HG03520 (cell line): ENCODE results near the gene RNF130.
"Not testable (repeated sequence)": the region's sequence is repeated elsewhere in the genome, so short reads cannot be mapped to it uniquely, and the experiment has no call there.

ENCODE experiments used
- ATAC-seq: cut with Tn5 transposase; IDR thresholded peaks from one replicate; pipeline ENCODE4 v1.9.1; 2021; ENCODE audit warnings: mild to moderate bottlenecking, moderate library complexity; ENCODE audit not compliant: unreplicated experiment

Gene RNF130

DNA sequence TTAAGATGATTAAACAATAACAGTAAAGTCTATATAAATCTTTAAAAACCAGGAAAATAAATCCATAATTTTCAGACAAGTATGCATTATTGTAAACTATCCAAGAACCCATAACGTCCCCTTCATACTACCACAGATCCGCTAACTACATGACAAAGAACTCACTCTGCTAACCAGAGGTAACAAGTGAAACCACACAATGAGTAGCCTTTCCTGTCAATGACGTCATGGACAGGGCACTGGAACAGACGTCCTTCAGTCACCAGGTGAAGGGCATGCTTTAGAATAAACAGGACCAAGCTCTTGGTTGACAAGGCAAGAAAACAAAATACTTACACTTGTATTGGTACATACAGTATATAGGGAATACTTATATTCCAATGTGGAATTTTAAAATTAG is 45.2 kb downstream of the RNF130 start:
- no peak for ATAC-seq

DNA sequence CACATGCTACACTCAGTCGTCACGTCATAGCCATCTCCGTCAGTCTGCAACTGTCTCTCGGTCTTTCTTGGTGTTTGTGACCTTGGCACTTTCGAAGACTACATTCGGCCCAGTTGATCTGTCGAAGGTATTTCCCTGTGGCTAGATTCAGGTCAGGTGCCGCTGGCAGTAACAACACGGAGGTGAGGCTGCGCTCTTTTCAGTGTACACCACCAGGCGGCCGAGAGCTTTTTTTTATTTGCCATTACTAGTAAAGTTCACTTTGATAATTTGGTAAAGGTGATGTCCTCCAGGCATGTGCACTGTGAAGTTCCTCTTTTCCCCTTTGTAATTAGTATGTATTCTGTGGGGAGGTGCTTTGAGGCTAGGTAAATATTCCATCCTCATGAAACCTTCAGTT is 49.7 kb downstream of the RNF130 start:
- no peak for ATAC-seq

DNA sequence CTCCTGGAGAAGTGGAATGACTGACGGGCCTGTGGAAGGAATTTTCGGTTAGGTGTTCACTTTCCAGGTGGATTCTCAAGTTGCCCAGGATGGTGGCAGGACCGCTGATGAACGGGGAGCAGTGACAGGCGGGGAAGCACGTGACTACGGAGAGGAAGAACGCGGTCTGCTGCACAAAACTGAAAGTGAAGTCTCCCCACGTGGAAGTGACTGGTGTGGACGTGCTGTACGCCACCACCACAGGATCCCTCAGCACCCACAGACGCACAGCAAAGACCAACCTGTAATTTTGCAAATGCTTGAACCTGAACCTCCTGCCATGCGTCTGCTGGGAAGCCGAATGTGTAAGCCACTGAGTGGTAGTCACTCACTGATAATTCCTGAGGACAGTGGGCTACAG is 51.4 kb downstream of the RNF130 start:
- ATAC-seq: no peak

DNA sequence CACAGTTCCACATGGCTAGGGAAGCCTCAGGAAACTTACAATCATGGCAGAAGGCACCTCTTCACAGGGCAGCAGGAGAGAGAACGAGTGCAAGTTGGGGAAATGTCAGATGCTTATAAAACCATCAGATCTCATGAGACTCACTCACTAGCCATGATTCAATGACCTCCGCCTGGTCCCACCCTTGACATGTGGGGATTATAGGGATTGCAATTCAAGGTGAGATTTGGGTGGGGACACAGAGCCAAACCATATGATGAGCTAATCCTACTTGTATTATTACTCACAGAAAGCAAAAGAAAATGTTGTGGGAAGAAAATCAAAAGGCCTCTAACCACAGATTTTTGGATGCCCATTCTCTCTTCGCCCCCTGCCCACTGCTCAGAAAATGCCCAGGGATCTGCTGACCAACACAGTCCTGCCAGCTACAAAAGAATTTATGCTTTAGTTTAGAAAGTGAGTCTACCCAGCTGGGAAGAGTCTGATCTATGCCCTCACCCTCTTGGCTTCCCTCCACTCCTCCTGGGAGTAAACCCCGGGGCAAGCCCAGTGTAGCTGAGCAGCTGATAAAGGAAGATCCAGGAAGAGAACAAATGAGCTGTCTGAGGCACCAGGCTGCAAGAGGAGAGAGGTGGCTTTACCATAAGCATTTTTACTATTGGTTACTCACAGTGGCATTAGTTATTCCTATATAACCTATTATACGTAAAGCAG is 53.1 kb downstream of the RNF130 start:
- no peak for ATAC-seq

DNA sequence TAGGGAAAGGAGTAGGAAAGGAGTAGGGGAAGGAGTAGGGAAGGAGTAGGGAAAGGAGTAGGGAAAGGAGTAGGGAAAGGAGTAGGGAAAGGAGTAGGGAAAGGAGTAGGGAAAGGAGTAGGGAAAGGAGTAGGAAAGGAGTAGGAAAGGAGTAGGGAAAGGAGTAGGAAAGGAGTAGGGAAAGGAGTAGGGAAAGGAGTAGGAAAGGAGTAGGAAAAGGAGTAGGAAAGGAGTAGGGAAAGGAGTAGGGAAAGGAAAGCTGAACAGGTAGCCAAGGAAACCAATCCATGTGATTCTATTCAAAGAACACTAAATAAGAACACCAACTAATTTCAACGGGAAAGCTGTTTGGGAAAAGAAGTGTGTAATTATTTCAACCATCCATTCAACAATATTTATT is 56.0 kb downstream of the RNF130 start:
- not testable (repeated sequence) for ATAC-seq

DNA sequence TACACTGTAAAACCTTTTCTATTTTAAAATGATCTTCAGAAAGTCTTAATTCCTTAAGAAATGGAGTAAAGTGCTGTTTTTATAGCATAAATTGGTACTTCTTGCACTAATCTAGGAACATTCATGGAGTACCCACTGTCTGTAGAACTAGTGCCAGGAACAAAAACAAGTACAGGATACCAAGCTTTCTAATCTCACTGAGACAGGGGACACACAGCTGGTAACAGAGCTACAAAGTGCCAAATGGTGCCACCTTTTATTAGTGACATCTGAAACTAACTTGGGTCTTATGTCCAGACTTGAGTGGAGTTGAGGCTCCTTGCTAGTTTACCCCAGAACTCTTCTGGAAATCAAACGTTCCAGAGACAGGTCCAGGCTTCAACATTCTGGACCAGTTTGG is 57.9 kb downstream of the RNF130 start:
- no peak for ATAC-seq

DNA sequence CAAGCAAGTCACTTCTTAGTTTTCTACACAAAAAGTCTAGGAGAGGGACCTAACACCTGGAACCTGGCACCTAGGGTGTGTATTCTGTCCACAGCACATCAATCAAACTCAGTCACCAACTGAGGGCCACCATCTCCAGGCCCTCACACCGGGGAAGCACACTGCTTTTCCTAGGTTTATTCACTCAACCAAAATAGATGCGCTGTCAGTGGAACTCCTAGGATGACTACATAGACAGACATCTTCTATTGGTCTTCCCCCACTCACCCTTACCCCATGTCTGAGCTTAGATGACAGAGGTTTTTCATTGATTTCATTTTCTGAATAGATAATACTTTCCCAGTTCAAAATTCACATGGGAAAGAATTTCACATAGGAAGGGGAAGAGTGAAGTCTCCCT is 59.2 kb downstream of the RNF130 start:
- no peak for ATAC-seq

DNA sequence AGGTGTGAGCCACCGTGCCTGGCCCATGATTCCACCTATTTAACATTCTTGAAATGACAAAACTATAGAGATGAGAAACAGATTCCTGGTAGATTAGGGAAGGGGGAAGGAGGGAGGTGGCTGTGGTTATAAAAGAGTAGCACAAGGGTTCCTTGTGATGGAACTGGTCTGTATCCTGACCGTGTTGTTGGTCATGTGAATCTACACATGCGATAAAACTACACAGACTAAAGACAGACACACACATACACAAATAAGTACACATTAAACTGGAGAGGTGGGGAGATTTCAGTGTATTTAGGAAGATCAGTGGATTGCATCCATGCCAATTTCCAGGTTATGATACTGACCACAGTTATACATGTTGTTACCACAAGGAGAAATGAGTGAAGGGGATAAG is 60.9 kb downstream of the RNF130 start:
- no peak for ATAC-seq

DNA sequence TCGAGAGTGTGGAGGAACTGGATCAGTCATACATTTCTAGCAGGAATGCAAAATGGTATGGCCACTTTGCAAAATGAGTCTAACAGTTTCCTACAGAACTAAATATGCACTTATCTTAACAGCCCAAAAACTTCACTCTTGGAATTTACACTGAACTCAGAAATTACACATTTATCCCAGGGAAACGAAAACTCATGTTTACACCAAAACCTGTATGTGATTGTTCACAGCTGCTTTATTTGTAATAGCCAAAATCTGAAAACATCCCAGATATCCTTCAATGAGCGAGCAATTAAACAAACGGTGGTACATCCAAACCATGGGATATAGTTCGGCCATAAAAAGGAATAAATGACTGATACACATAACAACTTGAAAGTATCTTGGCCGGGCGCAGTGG is 62.0 kb downstream of the RNF130 start:
- no peak for ATAC-seq

DNA sequence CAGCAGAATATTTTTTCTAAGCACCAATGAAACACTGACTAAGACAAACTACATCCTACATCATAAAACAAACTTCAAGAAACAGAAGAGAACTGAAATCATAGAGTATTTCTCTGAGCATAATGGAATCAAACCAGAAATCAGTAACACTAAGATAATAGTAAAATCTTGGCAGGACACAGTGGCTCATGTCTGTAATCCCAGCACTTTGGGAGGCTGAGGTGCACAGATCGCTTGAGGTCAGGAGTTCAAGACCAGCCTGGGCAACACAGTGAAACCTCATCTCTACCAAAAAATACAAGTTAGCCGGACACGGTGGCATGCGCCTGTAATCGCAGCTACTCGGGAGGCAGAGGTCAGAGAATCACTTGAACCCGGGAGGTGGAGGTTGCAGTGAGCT is 63.1 kb downstream of the RNF130 start:
- ATAC-seq: no peak

DNA sequence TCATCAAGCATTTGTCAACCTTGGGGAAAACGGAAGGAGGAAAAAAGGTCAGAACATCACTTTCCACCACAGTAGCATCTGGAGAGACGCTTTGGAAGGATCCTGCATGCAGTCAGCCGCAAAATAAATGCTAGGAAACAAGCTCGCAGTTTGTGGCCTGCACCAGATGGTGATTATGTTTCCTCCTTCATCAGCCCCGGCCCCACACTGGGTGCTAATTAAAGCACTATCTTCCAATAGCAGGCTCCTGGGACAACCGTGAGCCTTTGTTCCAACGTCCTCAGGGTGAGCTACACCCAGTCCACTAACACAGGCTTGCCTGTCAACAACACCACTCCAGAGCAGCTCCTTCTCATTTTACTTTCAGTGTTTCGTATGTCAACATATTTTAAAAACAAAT is 64.0 kb downstream of the RNF130 start:
- ATAC-seq: no peak

DNA sequence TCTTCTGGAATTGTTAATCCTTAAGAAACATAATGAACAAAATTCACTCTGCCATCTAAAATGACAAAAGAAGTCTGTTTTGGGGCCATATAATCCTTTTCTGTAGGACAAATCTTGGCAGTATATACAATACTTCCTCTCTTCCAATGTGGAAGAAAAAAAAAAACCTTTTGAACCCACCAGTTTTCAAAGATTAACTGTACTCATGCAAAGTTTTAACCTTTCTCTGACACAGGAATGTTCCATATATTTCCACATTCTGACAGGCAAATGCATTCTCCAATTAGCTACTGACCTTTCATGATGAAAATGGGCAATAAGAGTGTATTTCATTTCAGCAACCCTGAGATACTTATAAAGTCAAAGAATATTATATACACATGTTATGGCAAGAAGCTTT is 65.4 kb downstream of the RNF130 start:
- ATAC-seq: no peak

DNA sequence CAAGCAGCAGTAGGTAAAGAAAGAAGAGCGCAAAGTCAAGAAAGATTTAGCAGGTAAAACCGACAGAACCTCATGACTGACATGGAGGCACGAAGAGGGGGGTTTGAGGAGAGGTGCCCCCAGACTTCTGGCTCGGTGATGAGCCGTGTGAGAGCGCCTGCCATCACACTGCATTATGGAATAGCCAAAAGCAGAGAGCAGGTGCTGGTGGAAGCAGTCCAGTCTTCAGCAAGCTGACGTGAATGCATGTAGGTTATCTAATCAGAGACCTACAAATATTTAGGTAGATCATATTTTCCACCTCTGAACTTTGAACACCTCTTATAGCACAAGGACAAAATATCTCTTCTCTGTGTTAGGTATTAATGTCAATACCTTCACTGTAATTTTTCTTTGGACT is 68.4 kb downstream of the RNF130 start:
- ATAC-seq: no peak

DNA sequence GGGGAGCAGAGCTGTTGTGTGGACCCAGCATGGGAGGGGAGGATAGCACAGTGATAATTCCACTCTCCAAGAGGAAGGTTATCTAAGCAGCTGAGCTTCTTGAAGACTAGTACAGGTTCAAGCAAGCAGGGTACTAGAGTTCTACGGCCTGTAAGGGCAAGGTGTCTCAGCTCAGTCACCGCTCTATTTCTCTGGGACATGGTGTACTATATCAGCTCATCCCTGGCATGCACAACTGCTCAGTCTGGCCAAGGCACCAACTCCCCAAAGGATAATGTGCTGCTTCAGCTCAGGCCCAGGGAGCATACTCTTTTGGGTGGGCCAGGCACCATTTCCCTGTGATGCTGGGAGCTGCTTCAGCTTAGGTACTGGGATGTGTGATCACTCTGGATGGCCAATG is 69.8 kb downstream of the RNF130 start:
- no peak for ATAC-seq

DNA sequence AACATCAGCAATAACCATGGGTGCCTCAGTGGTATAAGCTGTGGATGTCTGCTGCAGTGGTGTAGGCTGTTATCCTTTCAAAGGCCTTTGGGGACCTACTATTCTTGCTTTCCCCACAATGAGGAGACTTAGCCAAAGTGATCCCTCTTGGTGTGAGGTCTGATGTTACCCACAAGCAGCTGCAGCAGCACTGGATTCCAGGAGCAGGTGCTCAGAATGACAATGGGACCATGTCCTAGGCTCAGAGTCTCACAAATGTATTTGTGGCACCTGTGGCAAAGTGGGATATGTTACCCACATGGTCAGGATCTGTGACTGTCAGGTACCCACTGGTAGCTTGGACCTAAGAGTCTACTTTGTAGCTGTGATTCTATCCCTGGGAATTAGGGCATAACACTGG is 70.4 kb downstream of the RNF130 start:
- ATAC-seq: no peak

DNA sequence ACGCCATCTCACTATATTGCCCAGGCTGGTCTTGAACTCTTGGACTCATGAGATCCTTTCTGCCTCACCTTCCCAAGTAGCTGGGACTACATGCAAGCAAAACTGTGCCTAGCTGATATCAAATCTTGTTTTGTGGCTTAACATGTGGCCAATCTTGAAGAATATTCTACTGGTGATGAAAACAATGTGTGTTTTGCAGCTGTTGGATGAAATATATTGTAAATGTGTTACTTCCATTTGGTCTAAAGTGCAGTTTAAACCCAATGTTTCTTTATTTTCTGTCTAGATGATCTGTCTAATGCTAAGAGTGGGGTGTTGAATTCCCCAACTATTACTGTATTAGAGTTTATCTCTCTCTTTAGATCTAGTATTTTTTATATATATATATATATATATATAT is 73.1 kb downstream of the RNF130 start:
- ATAC-seq: no peak

DNA sequence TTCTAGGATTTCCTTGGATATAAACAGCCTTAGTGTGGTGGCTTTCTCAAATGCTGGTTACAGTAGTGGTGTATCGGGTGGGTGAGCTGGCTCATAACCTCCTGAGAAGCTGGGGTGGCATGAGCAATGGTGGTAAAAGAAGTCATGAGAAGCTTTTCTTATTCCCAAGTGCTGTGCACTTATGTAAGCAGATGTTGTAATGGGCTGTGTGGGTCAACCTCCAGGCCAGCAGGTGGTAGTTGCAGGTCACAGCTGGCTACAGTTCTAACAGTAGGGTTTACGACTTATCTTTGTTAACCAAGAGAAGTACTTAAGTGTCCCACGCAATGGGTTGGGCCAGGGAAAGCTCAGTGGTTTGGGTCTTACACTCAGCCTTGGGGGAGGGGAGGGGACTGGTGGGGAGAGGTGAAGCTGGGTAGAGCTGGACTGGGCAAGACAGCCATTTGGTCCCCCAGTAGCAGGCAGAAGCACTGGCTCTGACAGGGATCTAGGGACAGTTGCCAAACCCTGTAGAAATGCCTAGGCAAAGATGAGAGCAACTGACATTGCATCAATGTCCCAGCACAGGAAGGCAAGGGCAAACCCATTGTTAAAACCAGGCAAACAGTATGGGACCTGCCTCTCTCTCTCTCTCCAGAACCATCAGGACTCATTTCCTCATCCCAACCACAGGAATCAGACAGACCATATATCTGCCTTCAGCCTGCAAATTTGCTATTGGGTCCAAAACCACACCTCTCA is 76.8 kb downstream of the RNF130 start:
- ATAC-seq: no peak

DNA sequence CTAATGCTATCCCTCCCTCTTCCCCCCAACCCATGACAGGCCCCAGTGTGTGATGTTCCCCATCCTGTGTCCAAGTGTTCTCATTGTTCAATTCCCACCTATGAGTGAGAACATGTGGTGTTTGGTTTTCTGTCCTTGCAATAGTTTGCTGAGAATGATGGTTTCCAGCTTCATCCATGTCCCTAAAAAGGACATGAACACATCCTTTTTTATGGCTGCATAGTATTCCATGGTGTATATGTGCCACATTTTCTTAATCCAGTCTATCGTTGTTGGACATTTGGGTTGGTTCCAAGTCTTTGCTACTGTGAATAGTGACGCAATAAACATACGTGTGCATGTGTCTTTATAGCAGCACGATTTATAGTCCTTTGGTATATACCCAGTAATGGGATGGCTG is 78.7 kb downstream of the RNF130 start:
- ATAC-seq: not testable (repeated sequence)

DNA sequence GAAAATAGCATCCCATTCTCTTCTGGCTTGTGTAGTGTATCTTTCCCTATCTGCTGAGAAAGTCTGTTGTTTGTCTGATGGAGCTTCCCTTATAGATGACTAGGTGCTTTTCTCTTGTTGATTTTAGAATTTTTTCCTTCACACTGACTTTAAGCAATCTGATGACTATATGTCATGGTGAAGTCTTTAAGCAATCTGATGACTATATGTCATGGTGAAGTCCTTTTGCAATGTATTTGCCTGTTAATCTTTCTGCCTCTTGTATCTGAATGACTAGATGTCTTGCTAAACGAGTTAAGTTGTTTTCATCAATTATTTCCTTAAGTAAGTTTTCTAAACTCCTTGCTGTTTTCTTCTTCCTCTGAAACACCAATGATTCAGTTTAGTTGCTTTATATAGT is 80.5 kb downstream of the RNF130 start:
- ATAC-seq: no peak

DNA sequence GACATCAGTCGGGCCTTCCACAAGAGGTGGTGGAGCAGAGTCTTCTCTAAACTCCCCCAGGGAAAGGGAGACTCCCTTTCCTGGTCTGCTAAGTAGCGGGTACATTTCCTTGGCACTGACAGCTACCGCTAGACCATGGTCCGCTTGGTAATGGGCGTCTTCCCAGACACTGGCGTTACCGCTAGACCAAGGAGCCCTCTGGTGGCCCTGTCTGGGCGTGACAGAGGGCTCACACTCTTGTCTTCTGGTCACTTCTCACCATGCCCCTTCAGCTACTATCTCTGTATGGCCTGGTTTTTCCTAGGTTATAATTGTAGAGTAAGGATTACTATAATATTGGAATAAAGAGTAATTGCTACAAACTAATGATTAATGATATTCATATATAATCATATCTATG is 81.0 kb downstream of the RNF130 start:
- ATAC-seq: not testable (repeated sequence)

DNA sequence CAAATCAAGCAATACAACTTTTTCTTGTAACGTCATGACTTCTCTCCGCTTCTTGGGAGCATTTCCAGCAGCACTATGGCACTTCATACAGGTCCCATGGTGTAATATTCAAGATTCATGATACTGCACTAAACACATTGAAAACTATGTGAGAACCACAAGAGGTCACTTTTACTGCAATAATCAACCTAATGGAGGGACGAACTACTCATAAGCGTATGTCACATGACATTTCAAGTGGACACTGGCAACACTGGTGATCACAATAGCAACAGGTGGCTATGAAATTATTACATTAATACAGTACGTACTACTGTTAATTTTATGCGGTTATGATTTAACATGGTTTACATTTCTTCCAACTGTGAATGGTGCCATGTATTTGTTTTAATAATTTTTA is 85.2 kb downstream of the RNF130 start:
- no peak for ATAC-seq

DNA sequence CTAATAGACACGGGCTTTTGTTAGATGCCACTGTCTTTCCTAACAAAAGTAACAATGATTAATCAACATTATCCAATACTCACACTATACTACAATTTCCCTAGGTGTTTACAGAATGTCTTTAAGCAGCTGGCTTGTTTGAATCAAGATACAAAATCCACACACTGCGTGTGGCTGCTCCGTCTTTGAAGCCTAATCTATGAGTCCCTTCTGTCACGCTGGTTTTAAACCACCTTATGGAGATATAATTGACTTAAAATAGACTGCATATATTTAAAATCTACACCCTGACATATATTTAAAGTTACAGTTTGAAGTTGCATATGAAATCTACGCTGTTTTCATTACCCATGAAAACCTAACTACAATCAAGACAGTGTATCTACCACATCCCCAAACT is 89.9 kb downstream of the RNF130 start:
- no peak for ATAC-seq

DNA sequence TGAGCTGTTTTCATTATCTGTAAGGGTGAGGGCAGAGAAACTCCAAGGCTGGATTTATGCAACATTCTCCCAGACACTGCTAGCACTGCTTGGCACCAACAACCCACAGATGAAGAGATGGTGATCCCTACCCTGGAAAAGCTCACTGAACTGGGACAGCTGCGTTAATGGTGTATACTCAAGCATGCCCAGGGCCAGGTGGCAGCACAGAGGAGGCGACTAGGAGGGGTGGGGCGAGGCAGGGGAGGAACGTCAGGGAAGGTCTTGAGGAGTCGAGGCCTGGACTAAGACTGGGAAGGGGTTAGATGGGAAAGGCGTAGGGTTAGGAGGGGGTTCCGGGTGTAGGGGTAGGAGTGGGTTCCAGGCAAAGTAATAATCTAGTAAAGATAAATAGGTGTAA is 90.8 kb downstream of the RNF130 start:
- no peak for ATAC-seq
